OCI-LY7 (cell line): ENCODE measurements around the gene SMCHD1. TPM values are rescaled to one million over a fixed set of nuclear protein-coding genes. Genes with fewer than 3 reads are reported as not detected.

Source experiments
- BruUV-seq: library from RNA; stranded (reverse); fragments of 400-500 nt; replicated peaks from 2 replicates; lab custom pipeline; 2021; lab: Mats Ljungman, UMichigan
- CTCF ChIA-PET: fragments of 300-600 bp; sonication (Branson Sonifier 250); formaldehyde crosslinking; loops from one replicate; lab custom pipeline; 2022; ENCODE audit warnings: antibody characterized with exemption; ENCODE audit not compliant: unreplicated experiment; lab: Charles Lee
- POLR2A ChIA-PET: fragments of 300-600 bp; sonication (Branson Sonifier 250); formaldehyde crosslinking; loops from one replicate; lab custom pipeline; 2022; ENCODE audit warnings: antibody characterized with exemption; lab: Charles Lee
- DNase-seq: peaks from one replicate; pipeline ENCODE4 v3.0.0-alpha.2; 2015; ENCODE audit warnings: low spot score
- H2AFZ ChIP-seq: fragments of 200-600 bp; sonication (generic), shearing (Covaris generic); 2 replicates; pipeline ENCODE4 v1.6.1; 2014; ENCODE audit warnings: mild to moderate bottlenecking, antibody characterized with exemption, low read length, moderate library complexity
- H3K27ac ChIP-seq: fragments of 200-600 bp; sonication (generic); 2 replicates; pipeline ENCODE4 v1.5.1; 2014; ENCODE audit warnings: mixed run types, low read depth, mild to moderate bottlenecking, moderate library complexity, low read length, inconsistent platforms; ENCODE audit not compliant: poor library complexity, severe bottlenecking
- H3K36me3 ChIP-seq: fragments of 200-600 bp; sonication (generic); 2 replicates; pipeline ENCODE4 v1.6.1; 2014; ENCODE audit warnings: mild to moderate bottlenecking, antibody characterized with exemption, low read length, moderate library complexity, mixed read lengths; ENCODE audit not compliant: insufficient read depth
- H3K4me1 ChIP-seq: fragments of 200-600 bp; sonication (generic); 2 replicates; pipeline ENCODE4 v1.5.1; 2014; ENCODE audit warnings: mild to moderate bottlenecking, low read length; ENCODE audit not compliant: insufficient read depth, poor library complexity, severe bottlenecking
- H3K4me2 ChIP-seq: fragments of 200-600 bp; sonication (generic); 2 replicates; pipeline ENCODE4 v1.6.1; 2014; ENCODE audit warnings: mild to moderate bottlenecking, low read length
- H3K4me3 ChIP-seq: fragments of 200-600 bp; sonication (generic); 2 replicates; pipeline ENCODE4 v1.5.1; 2014; ENCODE audit warnings: mild to moderate bottlenecking, low read depth, low read length; ENCODE audit not compliant: poor library complexity, severe bottlenecking
- H3K79me2 ChIP-seq: fragments of 200-600 bp; sonication (generic); 2 replicates; pipeline ENCODE4 v1.6.1; 2016; ENCODE audit warnings: low read depth, mild to moderate bottlenecking, low read length, moderate library complexity, mixed read lengths; ENCODE audit not compliant: insufficient read depth
- H3K9me2 ChIP-seq: fragments of 200-600 bp; sonication (generic); 2 replicates; pipeline ENCODE4 v1.6.1; 2016; ENCODE audit warnings: mild to moderate bottlenecking, low read length, mixed read lengths; ENCODE audit not compliant: insufficient read depth
- H3K9me3 ChIP-seq: fragments of 200-600 bp; sonication (generic); 2 replicates; pipeline ENCODE4 v1.6.1; 2014; ENCODE audit warnings: mild to moderate bottlenecking, mixed run types, low read length, mixed read lengths
- H4K20me1 ChIP-seq: fragments of 200-600 bp; sonication (generic); 2 replicates; pipeline ENCODE4 v1.6.1; 2014; ENCODE audit warnings: mild to moderate bottlenecking, antibody characterized with exemption, low read length, moderate library complexity, mixed read lengths; ENCODE audit not compliant: insufficient read depth
- EZH2phosphoT487 ChIP-seq: fragments of 200-600 bp; sonication (generic); IDR thresholded peaks from 2 replicates; pipeline ENCODE4 v1.6.1; 2018; ENCODE audit warnings: low read depth, borderline replicate concordance, mild to moderate bottlenecking, mixed run types, antibody characterized with exemption, low read length, moderate library complexity, mixed read lengths
- intact Hi-C: fragments of 100-400 bp; cut with micrococcal nuclease; formaldehyde crosslinking; loops from one replicate; pipeline ENCODE4 v1.10.0; 2022; ENCODE audit not compliant: unreplicated experiment
- total RNA-seq, 2 experiments: library from RNA; depleted of rRNA in 1 of 2; stranded (reverse); fragments of >200 nt in 1 of 2; shearing (Covaris generic) in 1 of 2; gene quantifications; 2 replicates each; pipeline ENCODE4 v1.2.3, GENCODE V29; 2014 to 2022
- TF ChIP-seq, protein P1 (sequence below): fragments of 200-600 bp; sonication (generic); conservative IDR thresholded peaks from 2 replicates; pipeline ENCODE4 v1.5.1; 2014; ENCODE audit warnings: mild to moderate bottlenecking, antibody characterized with exemption, low read length, moderate library complexity, mixed read lengths

SMCHD1 gene
- total RNA-seq, 2 experiments from 2014 or later = 114 to 140 TPM

DNA sequence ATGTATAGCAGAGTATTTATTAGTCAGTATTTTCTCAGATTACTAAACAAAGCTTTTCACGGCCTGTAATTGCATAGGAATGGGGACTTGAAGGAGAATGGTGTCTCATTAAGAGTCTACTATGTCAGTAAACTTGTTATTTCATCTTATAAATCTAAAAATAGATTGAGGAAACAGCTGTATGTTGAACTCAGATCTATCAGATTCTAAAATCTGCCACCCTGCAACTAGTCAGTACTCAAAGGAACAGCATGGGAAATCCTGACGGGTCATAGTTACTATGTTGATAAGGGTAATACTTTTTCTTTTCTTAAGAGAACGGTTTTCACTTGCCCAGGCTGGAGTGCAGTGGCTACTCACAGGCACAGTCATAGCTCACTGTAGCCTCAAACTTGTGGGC lies 121.1 kb downstream of the SMCHD1 start:
- no peaks in the 10 kb centered on the region for H3K4me1 ChIP-seq
- CTCF ChIA-PET = no interaction called here
- no peak overlapping the region for H3K27ac ChIP-seq

DNA sequence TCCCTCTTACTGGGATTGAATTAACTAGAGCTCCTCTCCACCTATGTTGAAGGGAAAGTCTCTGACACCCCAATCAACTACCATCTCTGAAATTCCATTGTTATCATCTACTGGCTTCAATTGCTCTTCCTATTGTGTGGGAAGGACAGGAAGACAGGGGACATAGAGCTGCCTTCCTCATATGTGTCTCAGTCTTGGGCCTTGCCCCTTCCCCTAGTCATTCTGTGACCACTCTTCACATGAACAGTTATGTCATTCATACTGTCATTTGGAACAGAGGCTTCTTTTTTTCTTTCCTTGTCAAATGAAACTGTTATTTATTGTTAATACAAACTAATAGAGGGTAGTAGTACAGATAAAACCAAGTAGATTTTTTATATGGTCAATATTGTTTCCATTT lies 121.7 kb downstream of the SMCHD1 start:
- H3K4me1 ChIP-seq = no peaks in the 10 kb centered on the region
- BruUV-seq = no TSS peak
- no peak overlapping the region for H3K27ac ChIP-seq
- no peak for TF ChIP-seq EZH2phosphoT487
- TF ChIP-seq, protein P1, sequence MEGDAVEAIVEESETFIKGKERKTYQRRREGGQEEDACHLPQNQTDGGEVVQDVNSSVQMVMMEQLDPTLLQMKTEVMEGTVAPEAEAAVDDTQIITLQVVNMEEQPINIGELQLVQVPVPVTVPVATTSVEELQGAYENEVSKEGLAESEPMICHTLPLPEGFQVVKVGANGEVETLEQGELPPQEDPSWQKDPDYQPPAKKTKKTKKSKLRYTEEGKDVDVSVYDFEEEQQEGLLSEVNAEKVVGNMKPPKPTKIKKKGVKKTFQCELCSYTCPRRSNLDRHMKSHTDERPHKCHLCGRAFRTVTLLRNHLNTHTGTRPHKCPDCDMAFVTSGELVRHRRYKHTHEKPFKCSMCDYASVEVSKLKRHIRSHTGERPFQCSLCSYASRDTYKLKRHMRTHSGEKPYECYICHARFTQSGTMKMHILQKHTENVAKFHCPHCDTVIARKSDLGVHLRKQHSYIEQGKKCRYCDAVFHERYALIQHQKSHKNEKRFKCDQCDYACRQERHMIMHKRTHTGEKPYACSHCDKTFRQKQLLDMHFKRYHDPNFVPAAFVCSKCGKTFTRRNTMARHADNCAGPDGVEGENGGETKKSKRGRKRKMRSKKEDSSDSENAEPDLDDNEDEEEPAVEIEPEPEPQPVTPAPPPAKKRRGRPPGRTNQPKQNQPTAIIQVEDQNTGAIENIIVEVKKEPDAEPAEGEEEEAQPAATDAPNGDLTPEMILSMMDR = no peak
- CTCF ChIA-PET = no interaction called here
- H3K9me3 ChIP-seq = no peaks in the 10 kb centered on the region
- intact Hi-C loops = no loop called here
- peaks cover 95% of the 10 kb centered on the region for H3K36me3 ChIP-seq
- H3K79me2 ChIP-seq = no peaks in the 10 kb centered on the region
- POLR2A ChIA-PET = interaction anchor here (0.6 to 0.7 kb wide), 2 partner anchors 15 to 21 kb away, joined by 3 to 4 read pairs; no protein-coding TSS in a partner anchor
- H3K4me3 ChIP-seq = no peak overlapping the region
- H4K20me1 ChIP-seq = no peaks in the 10 kb centered on the region
- no peak overlapping the region for H2AFZ ChIP-seq
- no peaks in the 10 kb centered on the region for H3K9me2 ChIP-seq
- DNase-seq = no peak
- no peak overlapping the region for H3K4me2 ChIP-seq

More for the DNA sequence above, 121.1 kb downstream of the SMCHD1 start:
- no peak for TF ChIP-seq EZH2phosphoT487
- TF ChIP-seq, protein P1 = no peak
- Histone ChIP-seq H3K9me3 (no peaks in the 10 kb centered on the region), H4K20me1 (no peaks in the 10 kb centered on the region), H3K4me3 (no peak overlapping the region), H2AFZ (no peak overlapping the region), H3K79me2 (no peaks in the 10 kb centered on the region), H3K9me2 (no peaks in the 10 kb centered on the region), H3K36me3 (peaks cover 95% of the 10 kb centered on the region), H3K4me2 (no peak overlapping the region)
- DNase-seq = no peak
- POLR2A ChIA-PET = interaction anchor here (0.6 to 0.7 kb wide), 2 partner anchors 22 to 186 kb away, joined by 3 read pairs; no protein-coding TSS in a partner anchor
- intact Hi-C loops = no loop called here
- BruUV-seq = no TSS peak

DNA sequence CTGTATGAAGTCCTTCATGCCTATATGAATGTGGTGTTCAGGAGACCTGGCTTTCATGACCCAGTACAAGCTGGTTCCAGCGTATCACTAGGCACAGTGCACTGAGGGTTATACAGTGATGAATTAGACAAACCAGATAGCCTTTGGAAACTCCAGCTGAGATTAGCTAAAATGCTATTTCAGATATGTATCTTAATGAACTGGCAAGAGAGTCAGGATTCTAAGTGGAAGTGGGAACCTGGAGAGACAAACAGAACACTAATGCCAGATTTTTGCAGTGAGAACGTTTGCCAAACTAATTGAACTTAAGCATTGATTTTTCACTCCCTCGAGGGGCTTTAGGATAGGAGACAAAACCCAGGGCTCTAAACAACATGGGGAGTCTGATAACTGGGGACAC lies 125.2 kb downstream of the SMCHD1 start:
- TF ChIP-seq EZH2phosphoT487 = no peak
- TF ChIP-seq, protein P1 = no peak
- Histone ChIP-seq H3K4me3 (no peak overlapping the region), H3K27ac (no peak overlapping the region), H3K9me3 (no peaks in the 10 kb centered on the region), H3K79me2 (no peaks in the 10 kb centered on the region), H3K36me3 (peaks cover 93% of the 10 kb centered on the region), H4K20me1 (no peaks in the 10 kb centered on the region), H3K9me2 (no peaks in the 10 kb centered on the region), H2AFZ (no peak overlapping the region), H3K4me1 (no peaks in the 10 kb centered on the region), H3K4me2 (no peak overlapping the region)
- CTCF ChIA-PET = no interaction called here
- no TSS peak for BruUV-seq
- POLR2A ChIA-PET = interaction anchor here (0.6 to 1.0 kb wide), 4 partner anchors 65 to 279 kb away, joined by 3 to 6 read pairs (median 5); no protein-coding TSS in a partner anchor
- DNase-seq = no peak
- intact Hi-C loops = no loop called here
